Measurements from ENCODE around the gene CEP128. TPM values are rescaled to one million over a fixed set of nuclear protein-coding genes. Genes with fewer than 3 reads are reported as not detected.

The CEP128 gene
- total RNA-seq, 1 experiment from 2014 or later = 16.4 TPM

DNA sequence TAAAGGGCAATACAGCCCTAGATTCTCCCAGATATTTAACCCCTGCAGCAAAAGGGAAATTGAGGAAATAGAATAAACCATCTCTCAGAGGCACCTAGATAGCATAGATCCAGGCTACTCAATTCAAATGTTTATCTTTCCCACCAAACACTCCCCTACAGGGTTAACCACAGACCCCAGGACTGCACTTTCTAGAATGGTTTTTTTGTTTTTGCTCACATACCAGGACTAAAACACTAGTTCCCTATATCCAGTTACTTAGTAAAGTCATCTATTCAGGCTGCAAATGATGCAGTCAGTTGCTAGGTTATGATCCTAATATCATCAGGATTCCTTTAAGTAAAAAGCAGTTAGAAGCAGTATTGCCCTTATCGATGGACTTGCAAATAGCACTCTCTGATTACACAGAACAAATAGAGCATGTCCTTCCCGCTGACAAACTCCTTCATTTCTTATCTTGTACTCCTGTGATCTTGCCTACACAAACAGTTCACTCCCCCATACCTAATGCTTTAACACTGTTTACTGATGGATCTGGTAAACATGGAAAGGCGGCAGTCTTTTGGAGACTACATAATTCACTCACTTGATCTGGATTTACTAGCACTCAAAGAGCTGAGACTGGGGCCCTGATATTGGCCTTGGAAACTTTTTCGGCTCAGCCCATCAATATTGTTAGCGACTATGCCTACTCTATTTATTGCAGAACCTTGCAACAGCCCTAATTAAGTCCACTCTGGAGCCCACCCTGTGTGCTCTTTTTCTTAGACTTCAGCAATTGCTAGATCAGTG, 473.0 kb downstream of the CEP128 start (continued):
- no peak for TF ChIP-seq EGR1 (IDR thresholded peaks at IDR 0.05; ENCODE audit: low read depth)
- no peak for TF ChIP-seq JUND (IDR thresholded peaks at IDR 0.05)
- no peak for TF ChIP-seq CEBPB (IDR thresholded peaks at IDR 0.05; ENCODE audit: low read depth)
- no peak for TF ChIP-seq FOSL1 (IDR thresholded peaks at IDR 0.05; ENCODE audit: low read depth)
- TF ChIP-seq, protein P1, sequence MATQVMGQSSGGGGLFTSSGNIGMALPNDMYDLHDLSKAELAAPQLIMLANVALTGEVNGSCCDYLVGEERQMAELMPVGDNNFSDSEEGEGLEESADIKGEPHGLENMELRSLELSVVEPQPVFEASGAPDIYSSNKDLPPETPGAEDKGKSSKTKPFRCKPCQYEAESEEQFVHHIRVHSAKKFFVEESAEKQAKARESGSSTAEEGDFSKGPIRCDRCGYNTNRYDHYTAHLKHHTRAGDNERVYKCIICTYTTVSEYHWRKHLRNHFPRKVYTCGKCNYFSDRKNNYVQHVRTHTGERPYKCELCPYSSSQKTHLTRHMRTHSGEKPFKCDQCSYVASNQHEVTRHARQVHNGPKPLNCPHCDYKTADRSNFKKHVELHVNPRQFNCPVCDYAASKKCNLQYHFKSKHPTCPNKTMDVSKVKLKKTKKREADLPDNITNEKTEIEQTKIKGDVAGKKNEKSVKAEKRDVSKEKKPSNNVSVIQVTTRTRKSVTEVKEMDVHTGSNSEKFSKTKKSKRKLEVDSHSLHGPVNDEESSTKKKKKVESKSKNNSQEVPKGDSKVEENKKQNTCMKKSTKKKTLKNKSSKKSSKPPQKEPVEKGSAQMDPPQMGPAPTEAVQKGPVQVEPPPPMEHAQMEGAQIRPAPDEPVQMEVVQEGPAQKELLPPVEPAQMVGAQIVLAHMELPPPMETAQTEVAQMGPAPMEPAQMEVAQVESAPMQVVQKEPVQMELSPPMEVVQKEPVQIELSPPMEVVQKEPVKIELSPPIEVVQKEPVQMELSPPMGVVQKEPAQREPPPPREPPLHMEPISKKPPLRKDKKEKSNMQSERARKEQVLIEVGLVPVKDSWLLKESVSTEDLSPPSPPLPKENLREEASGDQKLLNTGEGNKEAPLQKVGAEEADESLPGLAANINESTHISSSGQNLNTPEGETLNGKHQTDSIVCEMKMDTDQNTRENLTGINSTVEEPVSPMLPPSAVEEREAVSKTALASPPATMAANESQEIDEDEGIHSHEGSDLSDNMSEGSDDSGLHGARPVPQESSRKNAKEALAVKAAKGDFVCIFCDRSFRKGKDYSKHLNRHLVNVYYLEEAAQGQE (IDR thresholded peaks at IDR 0.05; ENCODE audit: low read depth) = no peak
- TF ChIP-seq SRF (IDR thresholded peaks at IDR 0.05; ENCODE audit: low read depth) = no peak
- TF ChIP-seq EZH2phosphoT487 (IDR thresholded peaks at IDR 0.05; ENCODE audit: borderline replicate concordance) = no peak

DNA sequence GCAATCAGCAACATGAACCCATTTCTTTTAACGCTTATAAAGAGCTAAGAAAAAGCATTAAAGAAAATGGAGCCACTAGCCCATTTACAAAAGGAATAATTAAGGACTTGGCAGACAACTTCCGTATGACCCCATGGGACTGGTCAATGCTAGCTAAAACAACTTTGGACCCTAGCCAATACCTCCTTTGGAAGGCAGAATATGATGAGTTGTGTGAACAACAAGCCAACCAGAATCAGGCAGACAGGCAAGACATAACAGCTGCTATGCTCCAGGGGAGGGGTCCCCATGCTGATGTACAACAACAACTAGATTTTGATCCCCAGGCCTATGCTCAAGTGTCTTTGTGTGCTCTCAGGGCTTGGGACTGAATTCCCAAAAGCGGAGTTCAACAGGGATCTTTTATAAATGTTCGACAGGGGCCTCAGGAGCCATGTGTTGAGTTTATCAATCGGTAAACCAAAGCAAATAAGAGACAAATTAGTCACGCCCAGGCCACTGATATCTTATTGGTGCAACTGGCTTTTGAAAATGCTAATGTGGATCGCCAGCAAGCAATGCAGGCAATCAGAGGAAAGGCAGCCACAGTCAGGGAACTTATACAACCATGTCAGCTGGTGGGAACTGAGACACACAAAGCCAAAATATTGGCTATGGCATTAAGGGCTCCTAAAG, 475.9 kb downstream of the CEP128 start:
- no TSS peak for BruUV-seq (replicated peaks)
- ChIA-PET POLR2A (no interaction called here), CTCF (no interaction called here), RAD21 (ENCODE audit: low non-redundant PET in 1 of 2, low total read pairs in 2 of 2, uncharacterized antibody in 2 of 2, unreplicated experiment in 2 of 2) (no interaction called here)
- no peak overlapping the region for H2AFZ ChIP-seq (ENCODE audit: low read depth, low read length, poor library complexity, severe bottlenecking)
- TF ChIP-seq FOSL1 (IDR thresholded peaks at IDR 0.05; ENCODE audit: low read depth) = no peak
- no peaks in the 10 kb centered on the region for H3K79me2 ChIP-seq (ENCODE audit: insufficient read depth, low read length)
- intact Hi-C loops (cut with micrococcal nuclease) = no loop called here
- no peaks in the 10 kb centered on the region for H4K20me1 ChIP-seq (ENCODE audit: insufficient read depth)
- no peak overlapping the region for H3K4me2 ChIP-seq (ENCODE audit: low read length)
- no peaks in the 10 kb centered on the region for H3K9me2 ChIP-seq (ENCODE audit: insufficient read depth)
- H3K9ac ChIP-seq (ENCODE audit: low read length) = no peak overlapping the region
- H3K27ac ChIP-seq (ENCODE audit: low read depth, low read length) = no peak overlapping the region
- no peaks in the 10 kb centered on the region for H3K4me1 ChIP-seq (ENCODE audit: control insufficient read depth in 1 of 2, insufficient read depth in 2 of 2, low read length in 2 of 2)
- no peaks in the 10 kb centered on the region for H3K9me3 ChIP-seq (ENCODE audit: control insufficient read depth in 1 of 2, insufficient read depth in 1 of 2, low read depth in 1 of 2, low read length in 2 of 2)
- H3K4me3 ChIP-seq (replicated peaks in 1 of 2; ENCODE audit: low read depth in 1 of 2, low read length in 2 of 2) = no peak overlapping the region
- no peaks in the 10 kb centered on the region for H3K27me3 ChIP-seq (ENCODE audit: insufficient read depth, low read length)
- H3K36me3 ChIP-seq (ENCODE audit: control insufficient read depth in 1 of 2, insufficient read depth in 2 of 2, low read length in 2 of 2) = no peaks in the 10 kb centered on the region
- ATAC-seq (no peak), DNase-seq (ENCODE audit: low read depth, low spot score) (no peak)

All from HCT116 (cell line).